ENCODE results near the gene ASS1.

DNA sequence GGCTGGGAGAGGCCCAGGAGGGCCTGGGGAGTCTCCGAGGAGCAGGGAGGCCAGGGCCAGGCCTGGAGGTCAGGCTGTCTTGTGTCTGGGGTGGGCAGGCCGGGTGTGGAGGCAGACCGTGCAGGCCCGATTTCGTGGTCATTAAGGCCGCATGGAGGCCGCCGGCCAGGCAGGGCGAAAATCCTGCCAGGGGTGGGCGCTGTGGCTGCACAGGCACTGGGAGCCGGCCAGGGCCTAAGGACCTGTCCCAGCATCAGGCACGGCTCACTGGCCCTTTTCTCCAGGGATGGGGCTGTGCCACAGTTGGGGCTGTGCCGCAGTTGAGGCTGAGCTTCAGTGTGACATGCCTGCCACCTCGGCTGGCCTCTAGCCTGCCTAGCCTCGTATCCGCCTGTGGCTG, 35.9 kb downstream of the ASS1 start:
- TF ChIP-seq, protein P1, sequence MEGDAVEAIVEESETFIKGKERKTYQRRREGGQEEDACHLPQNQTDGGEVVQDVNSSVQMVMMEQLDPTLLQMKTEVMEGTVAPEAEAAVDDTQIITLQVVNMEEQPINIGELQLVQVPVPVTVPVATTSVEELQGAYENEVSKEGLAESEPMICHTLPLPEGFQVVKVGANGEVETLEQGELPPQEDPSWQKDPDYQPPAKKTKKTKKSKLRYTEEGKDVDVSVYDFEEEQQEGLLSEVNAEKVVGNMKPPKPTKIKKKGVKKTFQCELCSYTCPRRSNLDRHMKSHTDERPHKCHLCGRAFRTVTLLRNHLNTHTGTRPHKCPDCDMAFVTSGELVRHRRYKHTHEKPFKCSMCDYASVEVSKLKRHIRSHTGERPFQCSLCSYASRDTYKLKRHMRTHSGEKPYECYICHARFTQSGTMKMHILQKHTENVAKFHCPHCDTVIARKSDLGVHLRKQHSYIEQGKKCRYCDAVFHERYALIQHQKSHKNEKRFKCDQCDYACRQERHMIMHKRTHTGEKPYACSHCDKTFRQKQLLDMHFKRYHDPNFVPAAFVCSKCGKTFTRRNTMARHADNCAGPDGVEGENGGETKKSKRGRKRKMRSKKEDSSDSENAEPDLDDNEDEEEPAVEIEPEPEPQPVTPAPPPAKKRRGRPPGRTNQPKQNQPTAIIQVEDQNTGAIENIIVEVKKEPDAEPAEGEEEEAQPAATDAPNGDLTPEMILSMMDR (IDR thresholded peaks at IDR 0.05), result no peak
- no peak for TF ChIP-seq POLR2A (IDR thresholded peaks at IDR 0.05)
- TF ChIP-seq EP300 (IDR thresholded peaks at IDR 0.05), result no peak
